Activated CD8-positive, alpha-beta memory T cell treated with anti-CD3 and anti-CD28 coated beads, Interleukin-2, amount 10 ng/mL, durations not matched to agents 7 days and 5 days (primary cell): ENCODE results near the gene SPEG. TPM values are rescaled to one million over a fixed set of nuclear protein-coding genes. Genes with fewer than 3 reads are reported as not detected.
A peak's percentile ranks its signal among the peaks of the same experiment; 100 is the strongest.
"Not testable (repeated sequence)": the region's sequence is repeated elsewhere in the genome, so short reads cannot be mapped to it uniquely, and the experiment has no call there.

Experiments used
- ATAC-seq: fragments of 150-1000 bp; cut with Tn5 transposase; one replicate; pipeline ENCODE4 v1.10.0; 2021; ENCODE audit warnings: moderate library complexity
- CTCF ChIA-PET: fragments of 350-600 bp; sonication (Branson Sonifier 250); formaldehyde crosslinking; loops from one replicate; lab custom pipeline; 2021; ENCODE audit warnings: antibody characterized with exemption; lab: Charles Lee
- DNase-seq: peaks from one replicate; pipeline ENCODE4 v3.0.0-alpha.2; 2020
- H3K27ac Mint-ChIP-seq: one replicate; pipeline ENCODE4 v1.8.0; 2021; ENCODE audit warnings: mild to moderate bottlenecking, mixed read lengths
- H3K27me3 Mint-ChIP-seq: one replicate; pipeline ENCODE4 v1.8.0; 2021; ENCODE audit warnings: mixed read lengths
- H3K36me3 Mint-ChIP-seq: one replicate; pipeline ENCODE4 v1.8.0; 2021; ENCODE audit warnings: mild to moderate bottlenecking, mixed read lengths
- H3K4me1 Mint-ChIP-seq: one replicate; pipeline ENCODE4 v1.8.0; 2021; ENCODE audit warnings: mixed read lengths
- H3K4me3 Mint-ChIP-seq: one replicate; pipeline ENCODE4 v1.8.0; 2021; ENCODE audit warnings: mild to moderate bottlenecking, moderate library complexity, mixed read lengths
- H3K9me3 Mint-ChIP-seq: one replicate; pipeline ENCODE4 v1.8.0; 2022; ENCODE audit warnings: low read depth, mixed read lengths
- total RNA-seq, 2 experiments: library from RNA; stranded (reverse); gene quantifications; one replicate each; pipeline ENCODE4 v1.2.3, GENCODE V29; 2021

Gene SPEG
- 1 to 10 TPM in 1 of 2 experiments, under 1 TPM in 1; 0.52 to 1.3 TPM for total RNA-seq

- no peak for ATAC-seq
- no peaks in the 10 kb centered on the region for H3K9me3 Mint-ChIP-seq
- CTCF ChIA-PET: interaction anchor here (0.9 to 1.4 kb wide), 3 partner anchors 32 to 62 kb away, joined by 3 to 8 read pairs (median 3); no protein-coding TSS in a partner anchor
Observed at GRCh38 chr2:219434718-219435525, at the start of gene SPEG. Gene SPEG, plus strand, starts transcription at chr2:219434843. Its CDS starts 135 bp downstream, at chr2:219434978.

GRCh38 chr2:219384859-219385258, 49.8 kb upstream of the SPEG start:
- Mint-ChIP-seq H3K36me3 (peaks cover 15% of the 10 kb centered on the region), H3K27ac (no peak overlapping the region), H3K4me3 (no peak overlapping the region), H3K27me3 (no peaks in the 10 kb centered on the region), H3K4me1 (peaks cover 13% of the 10 kb centered on the region), H3K9me3 (no peaks in the 10 kb centered on the region)
- CTCF ChIA-PET: no interaction called here
- DNase-seq (no peak), ATAC-seq (no peak)

More at GRCh38 chr2:219434718-219435525, at the start of gene SPEG:
- Mint-ChIP-seq H3K4me1 (no peaks in the 10 kb centered on the region), H3K4me3 (no peak within 1 kb of the TSS), H3K27ac (no peak within 1 kb of the TSS), H3K36me3 (no peaks in the 10 kb centered on the region), H3K27me3 (peaks cover 29% of the 10 kb centered on the region)
- DNase-seq: no peak

GRCh38 chr2:219385958-219386520, 48.6 kb upstream of the SPEG start:
- ATAC-seq (no peak), DNase-seq (no peak)
- Mint-ChIP-seq H3K27ac (peak overlapping the region; percentile 11), H3K36me3 (peaks cover 15% of the 10 kb centered on the region), H3K9me3 (no peaks in the 10 kb centered on the region), H3K27me3 (peaks cover 2% of the 10 kb centered on the region), H3K4me1 (peaks cover 13% of the 10 kb centered on the region), H3K4me3 (peak overlapping the region; percentile 88)
- CTCF ChIA-PET: interaction anchor here (1.7 kb wide), 1 partner anchor 108 kb away, joined by 7 read pairs; no protein-coding TSS in a partner anchor

GRCh38 chr2:219386532-219387280, 47.9 kb upstream of the SPEG start:
- Mint-ChIP-seq H3K9me3 (peaks cover 2% of the 10 kb centered on the region), H3K27me3 (peaks cover 4% of the 10 kb centered on the region), H3K4me1 (peaks cover 13% of the 10 kb centered on the region), H3K36me3 (peaks cover 15% of the 10 kb centered on the region), H3K4me3 (peak overlapping the region; percentile 88), H3K27ac (peak overlapping the region; percentile 93)
- ATAC-seq (no peak), DNase-seq (no peak)
- CTCF ChIA-PET: interaction anchor here (0.7 to 2.8 kb wide), 9 partner anchors 8 to 233 kb away, joined by 3 to 27 read pairs (median 5); no protein-coding TSS in a partner anchor

GRCh38 chr2:219387306-219388120, 47.1 kb upstream of the SPEG start, which contains the start of gene DNPEP:
Gene DNPEP, minus strand, starts transcription at chr2:219387912. Its CDS starts 118 bp downstream, at chr2:219387794.
- DNase-seq (peak; percentile 95), ATAC-seq (peak; percentile 69)
- Mint-ChIP-seq H3K4me1 (peaks cover 13% of the 10 kb centered on the region), H3K27ac (peak within 1 kb of the TSS; percentile 93), H3K9me3 (peaks cover 2% of the 10 kb centered on the region), H3K36me3 (peaks cover 14% of the 10 kb centered on the region), H3K4me3 (peak within 1 kb of the TSS; percentile 88), H3K27me3 (peaks cover 4% of the 10 kb centered on the region)
- CTCF ChIA-PET: interaction anchor here (0.7 to 2.8 kb wide), 16 partner anchors 9 to 407 kb away, joined by 3 to 27 read pairs (median 4); partner anchors contain the start of genes CHPF, CNPPD1, GLB1L and STK16

- peaks cover 4% of the 10 kb centered on the region for H3K27me3 Mint-ChIP-seq
- DNase-seq (peak; percentile 98), ATAC-seq (peak; percentile 77)
- H3K36me3 Mint-ChIP-seq: peaks cover 12% of the 10 kb centered on the region
- CTCF ChIA-PET: interaction anchor here (0.6 to 2.9 kb wide), 23 partner anchors 8 to 408 kb away, joined by 3 to 27 read pairs (median 5); partner anchors contain the start of genes CHPF, CNPPD1, DNAJB2 and GLB1L
- H3K4me1 Mint-ChIP-seq: peaks cover 13% of the 10 kb centered on the region
- peak overlapping the region; percentile 88 for H3K4me3 Mint-ChIP-seq
- peaks cover 2% of the 10 kb centered on the region for H3K9me3 Mint-ChIP-seq
- H3K27ac Mint-ChIP-seq: peak overlapping the region; percentile 73
Observed at GRCh38 chr2:219388121-219388906, 46.3 kb upstream of the SPEG start.

- Mint-ChIP-seq H3K27ac (peak overlapping the region; percentile 69), H3K36me3 (peaks cover 12% of the 10 kb centered on the region), H3K9me3 (peaks cover 2% of the 10 kb centered on the region), H3K4me3 (peak overlapping the region; percentile 71), H3K4me1 (peaks cover 13% of the 10 kb centered on the region), H3K27me3 (peaks cover 4% of the 10 kb centered on the region)
- CTCF ChIA-PET: interaction anchor here (0.6 to 2.9 kb wide), 13 partner anchors 9 to 155 kb away, joined by 3 to 27 read pairs (median 5); partner anchors contain the start of genes CHPF, DNAJB2, GMPPA and TMEM198
- DNase-seq: no peak
- no peak for ATAC-seq
Observed at GRCh38 chr2:219388907-219389156, 45.8 kb upstream of the SPEG start.

GRCh38 chr2:219392754-219393153, 41.9 kb upstream of the SPEG start:
- Mint-ChIP-seq H3K27me3 (peaks cover 4% of the 10 kb centered on the region), H3K4me1 (peaks cover 10% of the 10 kb centered on the region), H3K4me3 (no peak overlapping the region), H3K36me3 (no peaks in the 10 kb centered on the region), H3K27ac (no peak overlapping the region), H3K9me3 (peaks cover 2% of the 10 kb centered on the region)
- ATAC-seq (no peak), DNase-seq (no peak)
- CTCF ChIA-PET: interaction anchor here (2.3 to 4.8 kb wide), 2 partner anchors 9 to 138 kb away, joined by 9 to 32 read pairs; no protein-coding TSS in a partner anchor

- H3K36me3 Mint-ChIP-seq, CTCF ChIA-PET, H3K27ac Mint-ChIP-seq, H3K4me1 Mint-ChIP-seq, H3K27me3 Mint-ChIP-seq, H3K9me3 Mint-ChIP-seq, ATAC-seq, DNase-seq, H3K4me3 Mint-ChIP-seq: not testable (repeated sequence)
Observed at GRCh38 chr2:219395056-219395455, 39.6 kb upstream of the SPEG start.

- H3K9me3 Mint-ChIP-seq: peaks cover 2% of the 10 kb centered on the region
- no peak for ATAC-seq
- peaks cover 4% of the 10 kb centered on the region for H3K4me1 Mint-ChIP-seq
- DNase-seq: no peak
- CTCF ChIA-PET: no interaction called here
- no peak overlapping the region for H3K27ac Mint-ChIP-seq
- no peak overlapping the region for H3K4me3 Mint-ChIP-seq
- peaks cover 4% of the 10 kb centered on the region for H3K27me3 Mint-ChIP-seq
- no peaks in the 10 kb centered on the region for H3K36me3 Mint-ChIP-seq
Observed at GRCh38 chr2:219395609-219396008, 39.0 kb upstream of the SPEG start.

GRCh38 chr2:219396863-219397457, 37.7 kb upstream of the SPEG start:
- CTCF ChIA-PET: interaction anchor here (1.7 to 9.0 kb wide), 2 partner anchors 9 to 133 kb away, joined by 5 to 112 read pairs; partner anchors contain the start of gene DNPEP
- Mint-ChIP-seq H3K27me3 (no peaks in the 10 kb centered on the region), H3K27ac (no peak overlapping the region), H3K4me3 (no peak overlapping the region), H3K4me1 (peaks cover 4% of the 10 kb centered on the region), H3K9me3 (no peaks in the 10 kb centered on the region), H3K36me3 (no peaks in the 10 kb centered on the region)
- ATAC-seq: no peak
- no peak for DNase-seq
